ENCODE data around the gene ZNF30. TPM values are rescaled to one million over a fixed set of nuclear protein-coding genes. Genes with fewer than 3 reads are reported as not detected.

Gene ZNF30
- total RNA-seq, 2 experiments from 2014 or later, result 4.1 TPM

- POLR2A ChIA-PET, result interaction anchor here (0.7 kb wide), 1 partner anchor 52 kb away, joined by 3 read pairs; no protein-coding TSS in a partner anchor
- CTCF ChIA-PET, result interaction anchor here (0.9 to 6.4 kb wide), 3 partner anchors 11 to 35 kb away, joined by 3 to 126 read pairs (median 9); no protein-coding TSS in a partner anchor
- Mint-ChIP-seq H3K27ac (no peak overlapping the region), H3K4me1 (ENCODE audit: low read depth) (peaks cover 22% of the 10 kb centered on the region), H3K36me3 (ENCODE audit: low read depth) (peaks cover 4% of the 10 kb centered on the region), H3K27me3 (ENCODE audit: low read depth) (peaks cover under 1% of the 10 kb centered on the region), H3K9me3 (ENCODE audit: insufficient read depth) (no peaks in the 10 kb centered on the region), H3K4me3 (no peak overlapping the region)
- DNase-seq (no peak), ATAC-seq (no peak)
These were observed 48.4 kb downstream of the ZNF30 start for GRCh38 chr19:34975056-34975455.

GRCh38 chr19:34976611-34977010, 49.9 kb downstream of the ZNF30 start:
- Mint-ChIP-seq H3K9me3 (ENCODE audit: insufficient read depth) (no peaks in the 10 kb centered on the region), H3K4me1 (ENCODE audit: low read depth) (peaks cover 22% of the 10 kb centered on the region), H3K36me3 (ENCODE audit: low read depth) (peaks cover 4% of the 10 kb centered on the region), H3K27ac (no peak overlapping the region), H3K4me3 (no peak overlapping the region), H3K27me3 (ENCODE audit: low read depth) (peaks cover 2% of the 10 kb centered on the region)
- ChIA-PET POLR2A (no interaction called here), CTCF (interaction anchor here (0.7 to 6.4 kb wide), 2 partner anchors 9 to 34 kb away, joined by 3 to 126 read pairs; no protein-coding TSS in a partner anchor)
- DNase-seq (no peak), ATAC-seq (no peak)

- ATAC-seq, result no peak
- Mint-ChIP-seq H3K4me1 (ENCODE audit: low read depth) (peaks cover 4% of the 10 kb centered on the region), H3K36me3 (ENCODE audit: low read depth) (peaks cover 4% of the 10 kb centered on the region), H3K27ac (no peak overlapping the region), H3K4me3 (no peak overlapping the region), H3K9me3 (ENCODE audit: insufficient read depth) (no peaks in the 10 kb centered on the region), H3K27me3 (ENCODE audit: low read depth) (peaks cover 2% of the 10 kb centered on the region)
- ChIA-PET CTCF (interaction anchor here (1.8 to 4.2 kb wide), 2 partner anchors 21 to 33 kb away, joined by 4 to 13 read pairs; no protein-coding TSS in a partner anchor), POLR2A (no interaction called here)
- DNase-seq, result no peak
These were observed 53.3 kb downstream of the ZNF30 start for GRCh38 chr19:34979819-34980640.

- CTCF ChIA-PET, result interaction anchor here (1.0 to 4.3 kb wide), 2 partner anchors 9 to 31 kb away, joined by 3 to 24 read pairs; no protein-coding TSS in a partner anchor
- Mint-ChIP-seq H3K9me3 (ENCODE audit: insufficient read depth) (no peaks in the 10 kb centered on the region), H3K36me3 (ENCODE audit: low read depth) (peaks cover 2% of the 10 kb centered on the region), H3K27ac (no peak overlapping the region), H3K4me1 (ENCODE audit: low read depth) (peaks cover 10% of the 10 kb centered on the region), H3K4me3 (no peak overlapping the region), H3K27me3 (ENCODE audit: low read depth) (peaks cover 2% of the 10 kb centered on the region)
- POLR2A ChIA-PET, result no interaction called here
- no peak for ATAC-seq
- DNase-seq, result no peak
These were observed 55.6 kb downstream of the ZNF30 start for GRCh38 chr19:34982275-34982674.

- peaks cover 2% of the 10 kb centered on the region for H3K36me3 Mint-ChIP-seq (ENCODE audit: low read depth)
- H3K9me3 Mint-ChIP-seq (ENCODE audit: insufficient read depth), result no peaks in the 10 kb centered on the region
- ChIA-PET POLR2A (interaction anchor here (1.4 kb wide), 1 partner anchor 17 kb away, joined by 4 read pairs; the partner anchor contains the start of gene GRAMD1A), CTCF (interaction anchor here (0.9 to 4.3 kb wide), 3 partner anchors 11 to 60 kb away, joined by 3 to 24 read pairs (median 6); partner anchors contain the start of gene GRAMD1A)
- peaks cover 10% of the 10 kb centered on the region for H3K4me1 Mint-ChIP-seq (ENCODE audit: low read depth)
- no peak overlapping the region for H3K27ac Mint-ChIP-seq
- no peak for DNase-seq
- H3K27me3 Mint-ChIP-seq (ENCODE audit: low read depth), result peaks cover 2% of the 10 kb centered on the region
- no peak for ATAC-seq
- H3K4me3 Mint-ChIP-seq, result no peak overlapping the region
These were observed 57.1 kb downstream of the ZNF30 start for GRCh38 chr19:34983786-34984185.

- no peak for ATAC-seq
- Mint-ChIP-seq H3K36me3 (ENCODE audit: low read depth) (peaks cover 2% of the 10 kb centered on the region), H3K9me3 (ENCODE audit: insufficient read depth) (no peaks in the 10 kb centered on the region)
These were observed 57.6 kb downstream of the ZNF30 start for GRCh38 chr19:34984287-34984686.

GRCh38 chr19:34985249-34986022, 58.7 kb downstream of the ZNF30 start:
- no peaks in the 10 kb centered on the region for H3K27me3 Mint-ChIP-seq (ENCODE audit: low read depth)
- H3K9me3 Mint-ChIP-seq (ENCODE audit: insufficient read depth), result no peaks in the 10 kb centered on the region
- peak overlapping the region; percentile 75 for H3K27ac Mint-ChIP-seq
- peak overlapping the region; percentile 46 for H3K4me3 Mint-ChIP-seq
- CTCF ChIA-PET, result interaction anchor here (0.7 to 4.3 kb wide), 7 partner anchors 9 to 58 kb away, joined by 3 to 25 read pairs (median 4); no protein-coding TSS in a partner anchor
- POLR2A ChIA-PET, result interaction anchor here (0.6 to 3.0 kb wide), 4 partner anchors 11 to 50 kb away, joined by 3 to 12 read pairs (median 4); partner anchors contain the start of gene GRAMD1A
- peaks cover 10% of the 10 kb centered on the region for H3K4me1 Mint-ChIP-seq (ENCODE audit: low read depth)
- peak; percentile 58 for DNase-seq
- peaks cover 2% of the 10 kb centered on the region for H3K36me3 Mint-ChIP-seq (ENCODE audit: low read depth)
- peak; percentile 88 for ATAC-seq

More at GRCh38 chr19:34984287-34984686, 57.6 kb downstream of the ZNF30 start:
- ChIA-PET POLR2A (interaction anchor here (1.4 to 3.0 kb wide), 2 partner anchors 16 to 30 kb away, joined by 4 to 12 read pairs; partner anchors contain the start of gene GRAMD1A), CTCF (interaction anchor here (0.9 to 4.3 kb wide), 3 partner anchors 11 to 60 kb away, joined by 3 to 24 read pairs (median 6); partner anchors contain the start of gene GRAMD1A)
- Mint-ChIP-seq H3K27me3 (ENCODE audit: low read depth) (peaks cover 2% of the 10 kb centered on the region), H3K27ac (no peak overlapping the region), H3K4me3 (no peak overlapping the region), H3K4me1 (ENCODE audit: low read depth) (peaks cover 10% of the 10 kb centered on the region)
- DNase-seq, result no peak

- Mint-ChIP-seq H3K27me3 (ENCODE audit: low read depth) (no peaks in the 10 kb centered on the region), H3K4me1 (ENCODE audit: low read depth) (peaks cover 13% of the 10 kb centered on the region), H3K36me3 (ENCODE audit: low read depth) (peaks cover 2% of the 10 kb centered on the region), H3K9me3 (ENCODE audit: insufficient read depth) (peaks cover 8% of the 10 kb centered on the region), H3K4me3 (no peak overlapping the region), H3K27ac (no peak overlapping the region)
- DNase-seq (no peak), ATAC-seq (no peak)
- ChIA-PET POLR2A (interaction anchor here (0.6 kb wide), 1 partner anchor 15 kb away, joined by 4 read pairs; no protein-coding TSS in a partner anchor), CTCF (interaction anchor here (1.3 kb wide), 1 partner anchor 16 kb away, joined by 5 read pairs; no protein-coding TSS in a partner anchor)
These were observed 61.4 kb downstream of the ZNF30 start for GRCh38 chr19:34988119-34988518.

GRCh38 chr19:34989298-34989697, 62.6 kb downstream of the ZNF30 start:
- Mint-ChIP-seq H3K4me1 (ENCODE audit: low read depth) (peaks cover 18% of the 10 kb centered on the region), H3K27ac (no peak overlapping the region), H3K36me3 (ENCODE audit: low read depth) (peaks cover 2% of the 10 kb centered on the region)

GRCh38 chr19:34990578-34991192, 64.0 kb downstream of the ZNF30 start:
- no peak for DNase-seq
- no peak for ATAC-seq
- ChIA-PET POLR2A (interaction anchor here (2.7 kb wide), 1 partner anchor 23 kb away, joined by 8 read pairs; no protein-coding TSS in a partner anchor), CTCF (interaction anchor here (2.2 to 3.9 kb wide), 2 partner anchors 18 to 23 kb away, joined by 8 to 14 read pairs; no protein-coding TSS in a partner anchor)
- Mint-ChIP-seq H3K4me3 (no peak overlapping the region), H3K27me3 (ENCODE audit: low read depth) (no peaks in the 10 kb centered on the region), H3K36me3 (ENCODE audit: low read depth) (no peaks in the 10 kb centered on the region), H3K9me3 (ENCODE audit: insufficient read depth) (peaks cover 8% of the 10 kb centered on the region), H3K27ac (no peak overlapping the region), H3K4me1 (ENCODE audit: low read depth) (peaks cover 10% of the 10 kb centered on the region)

More at GRCh38 chr19:34989298-34989697, 62.6 kb downstream of the ZNF30 start:
- POLR2A ChIA-PET, result interaction anchor here (1.3 to 2.7 kb wide), 3 partner anchors 12 to 24 kb away, joined by 4 to 8 read pairs (median 6); partner anchors contain the start of gene GRAMD1A
- H3K27me3 Mint-ChIP-seq (ENCODE audit: low read depth), result no peaks in the 10 kb centered on the region
- H3K9me3 Mint-ChIP-seq (ENCODE audit: insufficient read depth), result peaks cover 8% of the 10 kb centered on the region
- no peak overlapping the region for H3K4me3 Mint-ChIP-seq
- CTCF ChIA-PET, result interaction anchor here (1.1 to 2.2 kb wide), 3 partner anchors 17 to 26 kb away, joined by 3 to 8 read pairs (median 5); no protein-coding TSS in a partner anchor
- DNase-seq (no peak), ATAC-seq (no peak)
